DND-41 (cell line): ENCODE results near the gene AACS.

Experiments used
- ATAC-seq: fragments of 200-7000 bp; cut with Tn5 transposase; 3 replicates; pipeline ENCODE4 v1.9.1; 2021; ENCODE audit warnings: low read depth; ENCODE audit not compliant: insufficient read depth
- DNase-seq: peaks from one replicate; pipeline ENCODE4 v3.0.0-alpha.2; 2020
- H2AFZ ChIP-seq: 2 replicates; pipeline ENCODE4 v1.6.0; 2012; ENCODE audit warnings: low read depth, low read length
- H3K27ac ChIP-seq: 2 replicates; pipeline ENCODE4 v1.5.1; 2012; ENCODE audit warnings: low read length, inconsistent platforms
- H3K27me3 ChIP-seq: fragments of 200-600 bp; sonication (generic); 2 replicates; pipeline ENCODE4 v1.6.0; 2012; ENCODE audit warnings: low read length, mild to moderate bottlenecking, inconsistent platforms; ENCODE audit not compliant: insufficient read depth, poor library complexity
- H3K36me3 ChIP-seq: 2 replicates; pipeline ENCODE4 v1.5.1; 2012; ENCODE audit warnings: low read length, inconsistent platforms; ENCODE audit not compliant: insufficient read depth
- H3K4me1 ChIP-seq: 2 replicates; pipeline ENCODE4 v1.5.1; 2012; ENCODE audit warnings: mild to moderate bottlenecking, low read length; ENCODE audit not compliant: insufficient read depth
- H3K4me2 ChIP-seq: 2 replicates; pipeline ENCODE4 v1.6.0; 2012; ENCODE audit warnings: mild to moderate bottlenecking, moderate library complexity, low read length, inconsistent platforms; ENCODE audit not compliant: insufficient read depth
- H3K4me3 ChIP-seq, 2 experiments: fragments of 200-600 bp in 1 of 2; shearing (Covaris generic) in 1 of 2; 2 replicates each; pipeline ENCODE4 v1.5.1; 2012 to 2016; ENCODE audit warnings: inconsistent platforms in 2 of 2, low read length in 2 of 2, mild to moderate bottlenecking in 2 of 2, low read depth in 1 of 2, moderate library complexity in 1 of 2
- H3K79me2 ChIP-seq: 2 replicates; pipeline ENCODE4 v1.6.0; 2012; ENCODE audit warnings: low read length, inconsistent platforms; ENCODE audit not compliant: insufficient read depth
- H3K9ac ChIP-seq: 2 replicates; pipeline ENCODE4 v1.6.0; 2012; ENCODE audit warnings: low read depth, mild to moderate bottlenecking, inconsistent platforms, low read length, moderate library complexity
- H3K9me3 ChIP-seq: 2 replicates; pipeline ENCODE4 v1.5.1; 2012; ENCODE audit warnings: low read length, moderate library complexity, mild to moderate bottlenecking, inconsistent platforms; ENCODE audit not compliant: insufficient read depth, severe bottlenecking
- H4K20me1 ChIP-seq: 2 replicates; pipeline ENCODE4 v1.6.0; 2012; ENCODE audit warnings: low read length; ENCODE audit not compliant: insufficient read depth
- CTCF ChIP-seq: IDR thresholded peaks from 2 replicates; pipeline ENCODE4 v1.5.1; 2012; ENCODE audit warnings: borderline replicate concordance, low read length, moderate library complexity, mild to moderate bottlenecking; ENCODE audit not compliant: poor library complexity, severe bottlenecking; ENCODE audit errors: extremely low read depth
- EZH2 ChIP-seq: IDR thresholded peaks from 3 replicates; pipeline ENCODE4 v1.6.1; 2012; ENCODE audit warnings: borderline replicate concordance, low read depth, mild to moderate bottlenecking, moderate library complexity, low read length, inconsistent platforms; ENCODE audit not compliant: severe bottlenecking

The AACS gene

GRCh38 chr12:125092108-125092871 is 27.1 kb downstream of the AACS start:
- Histone ChIP-seq H3K36me3 (peaks cover 30% of the 10 kb centered on the region), H3K4me3 (no peak overlapping the region), H3K27me3 (no peaks in the 10 kb centered on the region), H4K20me1 (no peaks in the 10 kb centered on the region; the same call in 1 of the 2 replicates), H3K27ac (no peak overlapping the region), H3K9ac (no peak overlapping the region), H3K9me3 (no peaks in the 10 kb centered on the region), H3K4me1 (no peaks in the 10 kb centered on the region), H3K4me2 (no peak overlapping the region), H2AFZ (no peak overlapping the region), H3K79me2 (no peaks in the 10 kb centered on the region)
- ATAC-seq (no peak), DNase-seq (no peak)
- TF ChIP-seq EZH2 (no peak), CTCF (no peak)

GRCh38 chr12:125092872-125093680 is 27.8 kb downstream of the AACS start:
- no peaks in the 10 kb centered on the region for H3K79me2 ChIP-seq
- H3K4me2 ChIP-seq: no peak overlapping the region
- no peak overlapping the region for H2AFZ ChIP-seq
- no peak overlapping the region for H3K9ac ChIP-seq
- ATAC-seq: no peak
- no peak overlapping the region for H3K27ac ChIP-seq
- TF ChIP-seq EZH2 (no peak), CTCF (no peak)
- H3K4me3 ChIP-seq: no peak overlapping the region
- no peaks in the 10 kb centered on the region for H3K27me3 ChIP-seq
- H3K9me3 ChIP-seq: no peaks in the 10 kb centered on the region
- DNase-seq: no peak
- H3K4me1 ChIP-seq: no peaks in the 10 kb centered on the region
- H3K36me3 ChIP-seq: peaks cover 30% of the 10 kb centered on the region
- H4K20me1 ChIP-seq: no peaks in the 10 kb centered on the region; the same call in 1 of the 2 replicates

- no peaks in the 10 kb centered on the region for H3K27me3 ChIP-seq
- DNase-seq (no peak), ATAC-seq (no peak)
- peaks cover 27% of the 10 kb centered on the region for H3K36me3 ChIP-seq
- no peaks in the 10 kb centered on the region for H3K4me1 ChIP-seq
- H2AFZ ChIP-seq: no peak overlapping the region
- TF ChIP-seq EZH2: no peak
- no peak for TF ChIP-seq CTCF
- H3K4me2 ChIP-seq: no peak overlapping the region
- H3K79me2 ChIP-seq: no peaks in the 10 kb centered on the region
- no peak overlapping the region for H3K4me3 ChIP-seq
- no peak overlapping the region for H3K27ac ChIP-seq
- H3K9me3 ChIP-seq: no peaks in the 10 kb centered on the region
- H3K9ac ChIP-seq: no peak overlapping the region
- no peaks in the 10 kb centered on the region; the same call in 1 of the 2 replicates for H4K20me1 ChIP-seq
These were observed 28.6 kb downstream of the AACS start for GRCh38 chr12:125093681-125094330.
